GM13977 (cell line): ENCODE data around the gene ZFTA.

Experiments
- DNase-seq: peaks from one replicate; pipeline ENCODE4 v3.0.0; 2012; ENCODE audit warnings: low spot score
- in situ Hi-C: fragments of 300-500 bp; cut with MboI; formaldehyde crosslinking; loops from one replicate; pipeline ENCODE4 v1.12.0; 2022; ENCODE audit warnings: low sequenced_read_pairs, low pct_unique_long_range_greater_than_20kb, mixed read lengths, inconsistent platforms; ENCODE audit not compliant: unreplicated experiment
- TF ChIP-seq, protein P1 (sequence below): IDR thresholded peaks from 2 replicates; pipeline ENCODE4 v1.5.1; 2012; ENCODE audit warnings: mild to moderate bottlenecking, control low read depth; ENCODE audit not compliant: insufficient read depth; ENCODE audit errors: extremely low read depth, missing control alignments

The ZFTA gene

GRCh38 chr11:63756919-63757761 lies 11.4 kb downstream of the ZFTA start:
- DNase-seq = no peak
- TF ChIP-seq, protein P1, sequence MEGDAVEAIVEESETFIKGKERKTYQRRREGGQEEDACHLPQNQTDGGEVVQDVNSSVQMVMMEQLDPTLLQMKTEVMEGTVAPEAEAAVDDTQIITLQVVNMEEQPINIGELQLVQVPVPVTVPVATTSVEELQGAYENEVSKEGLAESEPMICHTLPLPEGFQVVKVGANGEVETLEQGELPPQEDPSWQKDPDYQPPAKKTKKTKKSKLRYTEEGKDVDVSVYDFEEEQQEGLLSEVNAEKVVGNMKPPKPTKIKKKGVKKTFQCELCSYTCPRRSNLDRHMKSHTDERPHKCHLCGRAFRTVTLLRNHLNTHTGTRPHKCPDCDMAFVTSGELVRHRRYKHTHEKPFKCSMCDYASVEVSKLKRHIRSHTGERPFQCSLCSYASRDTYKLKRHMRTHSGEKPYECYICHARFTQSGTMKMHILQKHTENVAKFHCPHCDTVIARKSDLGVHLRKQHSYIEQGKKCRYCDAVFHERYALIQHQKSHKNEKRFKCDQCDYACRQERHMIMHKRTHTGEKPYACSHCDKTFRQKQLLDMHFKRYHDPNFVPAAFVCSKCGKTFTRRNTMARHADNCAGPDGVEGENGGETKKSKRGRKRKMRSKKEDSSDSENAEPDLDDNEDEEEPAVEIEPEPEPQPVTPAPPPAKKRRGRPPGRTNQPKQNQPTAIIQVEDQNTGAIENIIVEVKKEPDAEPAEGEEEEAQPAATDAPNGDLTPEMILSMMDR = no peak
- in situ Hi-C loops = no loop called here

DNA sequence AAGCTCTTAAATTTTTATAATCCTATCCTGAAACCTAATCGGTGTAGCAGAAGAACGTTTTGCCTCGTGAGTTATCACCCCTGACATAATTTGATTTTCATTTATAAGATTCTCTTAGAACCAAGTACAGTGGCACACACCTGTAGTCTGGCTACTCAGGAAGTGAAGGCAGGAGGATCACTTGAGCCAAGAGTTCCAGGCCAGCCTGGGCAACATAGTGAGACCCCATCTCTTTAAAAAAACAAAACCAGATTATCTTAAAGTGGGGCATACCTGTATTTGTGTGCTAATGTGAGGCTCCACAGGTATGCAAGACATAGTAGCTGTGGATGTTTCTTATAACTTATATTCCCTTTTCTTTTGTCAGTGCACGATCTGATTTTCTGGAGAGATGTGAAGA lies 19.0 kb downstream of the ZFTA start:
- TF ChIP-seq, protein P1 = no peak
- in situ Hi-C loops = no loop called here
- DNase-seq = no peak

- TF ChIP-seq, protein P1 = no peak
- DNase-seq = no peak
- in situ Hi-C loops = no loop called here
Observed at GRCh38 chr11:63747011-63747410, 21.6 kb downstream of the ZFTA start.

DNA sequence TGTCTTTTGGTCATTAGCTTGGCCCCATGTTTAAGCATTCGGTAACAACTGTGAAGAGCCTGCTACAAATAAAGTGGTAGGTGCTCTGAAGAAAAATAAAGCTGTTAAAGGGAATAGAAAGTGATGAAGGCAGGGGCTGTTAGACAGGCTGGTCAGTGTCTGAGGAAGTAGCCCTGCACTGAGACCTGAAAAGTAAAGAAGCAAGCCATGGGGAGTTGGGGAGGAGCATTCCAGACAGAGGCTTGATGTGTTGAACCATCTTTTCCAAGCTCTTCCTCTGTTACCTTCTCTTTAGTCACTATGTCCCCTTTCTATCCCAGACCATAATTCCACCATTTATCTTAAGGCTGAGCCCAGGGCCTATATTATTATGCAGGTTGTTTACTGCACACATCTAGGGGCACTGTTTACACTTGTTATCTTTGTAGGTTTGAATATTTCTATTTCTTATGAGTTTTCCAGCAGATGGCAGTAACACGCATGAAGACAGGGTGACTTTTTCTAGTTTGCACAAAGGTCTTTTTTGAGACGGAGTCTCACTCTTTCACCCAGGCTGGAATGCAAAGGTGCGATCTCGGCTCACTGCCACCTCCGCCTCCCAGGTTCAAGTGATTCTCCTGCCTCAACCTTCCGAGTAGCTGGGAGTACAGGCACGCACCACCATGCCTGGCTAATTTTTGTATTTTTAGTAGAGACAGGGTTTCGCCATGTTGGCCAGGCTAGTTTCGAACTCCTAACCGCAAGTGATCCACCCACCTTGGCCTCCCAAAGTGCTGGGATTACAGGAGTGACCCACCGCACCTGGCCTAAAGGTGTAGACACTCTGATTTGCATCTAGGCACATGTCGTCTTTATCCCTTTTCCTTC lies 23.0 kb downstream of the ZFTA start:
- no peak for DNase-seq
- TF ChIP-seq, protein P1 = no peak
- in situ Hi-C loops = no loop called here

GRCh38 chr11:63738720-63739360 lies 29.7 kb downstream of the ZFTA start:
- DNase-seq = peak; percentile 39
- in situ Hi-C loops = loop anchor here (10.0 kb wide), 1 partner anchor 94 kb away; no protein-coding TSS in a partner anchor
- TF ChIP-seq, protein P1 = peak; percentile 81

- TF ChIP-seq, protein P1 = no peak
- in situ Hi-C loops = loop anchor here (10.0 kb wide), 1 partner anchor 93 kb away; no protein-coding TSS in a partner anchor
- DNase-seq = no peak
Observed at GRCh38 chr11:63737718-63738117, 30.9 kb downstream of the ZFTA start.
